Neural cell (in vitro differentiated cells): ENCODE results near the gene GNPTG.

Source experiments
- CTCF ChIP-seq: fragments of 450-650 bp; IDR thresholded peaks from 2 replicates; pipeline ENCODE4 v1.5.1; 2014; ENCODE audit warnings: antibody characterized with exemption, mild to moderate bottlenecking, moderate library complexity; ENCODE audit not compliant: poor library complexity, severe bottlenecking
- EZH2 ChIP-seq: fragments of 200-600, 300-800 bp; shearing (Covaris generic), sonication (generic); IDR thresholded peaks from 2 replicates; pipeline ENCODE4 v1.6.1; 2014; ENCODE audit warnings: antibody characterized with exemption, low read length, borderline replicate concordance, mild to moderate bottlenecking; ENCODE audit not compliant: insufficient read depth, poor library complexity, severe bottlenecking
- POLR2AphosphoS5 ChIP-seq: IDR thresholded peaks from 2 replicates; pipeline ENCODE4 v1.6.1; 2012
- RAD21 ChIP-seq: fragments of 450-650 bp; conservative IDR thresholded peaks from 2 replicates; pipeline ENCODE4 v1.6.1; 2014; ENCODE audit warnings: antibody characterized with exemption, mild to moderate bottlenecking, moderate library complexity
- REST ChIP-seq: IDR thresholded peaks from 2 replicates; pipeline ENCODE4 v1.6.1; 2012; ENCODE audit warnings: borderline replicate concordance
- SMC3 ChIP-seq: fragments of 450-650 bp; conservative IDR thresholded peaks from 2 replicates; pipeline ENCODE4 v1.6.1; 2014; ENCODE audit warnings: antibody characterized with exemption, mild to moderate bottlenecking, moderate library complexity; ENCODE audit not compliant: poor library complexity

- TF ChIP-seq CTCF (no peak), REST (no peak), POLR2AphosphoS5 (no peak), EZH2 (no peak), SMC3 (no peak), RAD21 (no peak)
Observed at GRCh38 chr16:1393613-1394176, 42.0 kb downstream of the GNPTG start.
